Hepatocyte (in vitro differentiated cells): ENCODE measurements around the gene KIF2A.

Experiments used
- CTCF ChIP-seq: fragments of 200-600 bp; sonication (generic); IDR thresholded peaks from 2 replicates; pipeline ENCODE4 v1.5.1; 2016; ENCODE audit warnings: antibody characterized with exemption, mild to moderate bottlenecking; ENCODE audit not compliant: poor library complexity
- EZH2 ChIP-seq: fragments of 200-600 bp; sonication (generic); IDR thresholded peaks from 2 replicates; pipeline ENCODE4 v1.6.1; 2016; ENCODE audit warnings: antibody characterized with exemption, mild to moderate bottlenecking, borderline replicate concordance
- EZH2phosphoT487 ChIP-seq: fragments of 200-600 bp; sonication (generic); IDR thresholded peaks from one replicate; pipeline ENCODE4 v1.6.1; 2018; ENCODE audit warnings: antibody characterized with exemption, mild to moderate bottlenecking, low read depth, moderate library complexity; ENCODE audit not compliant: unreplicated experiment, severe bottlenecking

- TF ChIP-seq CTCF (no peak), EZH2phosphoT487 (no peak), EZH2 (no peak)
Measured at GRCh38 chr5:62284946-62285891, 20.8 kb upstream of the KIF2A start.
